NCI-H2196 (cell line): ENCODE data around the gene GRIN1.

Experiments used
- DNase-seq: peaks from one replicate; lab custom pipeline; 2025; ENCODE audit not compliant: unreplicated experiment; lab: John Stamatoyannopoulos, UW

Gene GRIN1

DNA sequence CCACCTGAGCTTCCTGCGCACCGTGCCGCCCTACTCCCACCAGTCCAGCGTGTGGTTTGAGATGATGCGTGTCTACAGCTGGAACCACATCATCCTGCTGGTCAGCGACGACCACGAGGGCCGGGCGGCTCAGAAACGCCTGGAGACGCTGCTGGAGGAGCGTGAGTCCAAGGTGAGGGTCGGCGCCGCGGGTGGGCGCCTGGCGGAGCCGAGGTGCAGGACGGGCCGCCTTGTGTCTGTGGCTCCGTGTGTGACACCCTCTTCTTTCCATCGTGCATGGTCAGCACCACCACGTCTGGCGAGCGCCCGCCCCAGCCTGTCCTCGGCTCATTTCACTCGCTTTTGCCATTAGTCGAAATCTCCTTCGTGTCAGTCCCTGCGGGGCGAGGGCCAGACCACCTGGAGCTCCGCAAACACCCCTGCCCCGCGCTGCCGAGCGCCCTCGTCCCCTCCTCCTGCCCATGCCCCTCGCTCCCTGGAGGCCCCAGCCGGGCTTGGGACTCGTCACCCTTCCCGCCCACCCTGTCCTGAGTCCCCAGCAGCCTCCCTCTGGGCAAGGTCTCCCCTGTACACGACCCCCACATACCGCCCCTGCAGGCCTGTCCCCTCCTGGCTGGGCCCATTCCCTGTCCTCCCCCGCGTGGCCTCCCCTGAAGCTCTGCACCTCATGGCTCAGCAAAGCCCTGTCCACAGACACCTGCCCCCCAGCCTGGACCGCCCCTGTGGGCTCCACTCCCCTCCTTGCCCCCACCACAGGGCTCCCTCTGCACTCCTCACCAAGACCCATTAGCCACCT is 7.0 kb downstream of the GRIN1 start:
- no peak for DNase-seq

DNA sequence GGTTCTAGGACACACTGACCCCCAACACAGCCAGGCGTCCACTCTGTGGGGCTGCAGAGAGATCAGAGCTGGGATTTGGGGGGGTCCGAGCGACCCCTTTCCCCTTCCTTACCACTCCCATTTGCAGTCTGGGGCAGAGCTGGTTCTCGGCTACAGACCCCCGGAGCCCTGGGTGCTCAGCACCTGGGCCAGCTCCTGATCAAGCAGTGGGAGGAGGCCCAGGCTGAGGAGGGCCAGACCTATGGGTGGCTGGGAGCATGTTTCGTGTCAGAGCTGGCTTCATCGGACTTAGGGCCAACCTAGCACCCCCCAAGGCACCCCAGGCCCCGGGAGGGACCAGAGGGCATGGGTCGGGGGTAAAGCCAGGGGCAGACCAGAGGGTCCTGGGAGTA is 7.6 kb downstream of the GRIN1 start:
- no peak for DNase-seq

DNA sequence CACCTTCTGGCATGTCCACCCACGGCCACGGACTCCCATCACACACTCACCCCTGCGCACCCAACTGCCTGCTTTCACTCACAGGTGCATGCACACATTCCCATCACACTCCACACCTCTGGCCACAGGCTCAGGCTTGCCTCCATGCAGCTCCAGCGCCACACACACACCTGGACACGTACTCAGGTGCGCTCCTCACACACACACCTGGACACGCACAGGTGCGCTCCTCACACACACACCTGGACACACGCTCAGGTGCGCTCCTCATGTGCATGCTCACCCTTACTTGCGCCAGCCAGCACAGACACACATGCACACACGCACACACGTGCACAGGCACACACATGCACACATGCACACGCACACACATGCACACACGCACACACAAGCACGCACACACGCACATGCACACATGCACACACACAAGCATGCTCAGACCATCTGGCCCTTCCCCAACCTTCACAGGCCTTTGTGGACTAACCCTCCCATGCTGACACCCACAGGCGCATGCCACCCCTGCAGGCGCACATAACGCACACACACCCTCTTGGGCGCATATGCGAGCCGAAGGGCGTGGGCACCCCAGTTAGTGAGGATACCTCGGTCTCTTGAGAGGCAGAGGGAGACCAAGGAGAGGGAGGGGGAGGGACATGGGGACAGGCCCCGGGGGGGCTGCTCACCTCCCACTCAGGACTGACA is 8.3 kb downstream of the GRIN1 start:
- DNase-seq = no peak

DNA sequence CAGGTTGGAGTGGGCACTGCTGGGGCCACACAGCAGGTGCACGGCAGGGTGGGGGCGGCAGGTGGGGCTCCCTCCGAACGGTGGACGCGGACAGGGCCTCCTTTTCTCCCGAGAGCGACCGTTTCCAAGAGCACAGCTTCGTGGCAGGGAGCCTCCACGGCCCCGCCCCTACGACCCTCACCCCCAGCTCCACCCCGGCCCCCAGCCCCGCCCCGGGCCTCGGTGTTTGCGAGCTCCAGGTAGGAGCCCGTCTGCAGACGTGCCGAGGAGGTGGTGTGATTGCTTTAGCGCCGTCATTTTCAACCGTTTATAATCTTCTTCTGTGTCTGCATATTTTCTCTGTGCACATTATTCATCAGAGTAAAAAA is 8.8 kb downstream of the GRIN1 start:
- no peak for DNase-seq

DNA sequence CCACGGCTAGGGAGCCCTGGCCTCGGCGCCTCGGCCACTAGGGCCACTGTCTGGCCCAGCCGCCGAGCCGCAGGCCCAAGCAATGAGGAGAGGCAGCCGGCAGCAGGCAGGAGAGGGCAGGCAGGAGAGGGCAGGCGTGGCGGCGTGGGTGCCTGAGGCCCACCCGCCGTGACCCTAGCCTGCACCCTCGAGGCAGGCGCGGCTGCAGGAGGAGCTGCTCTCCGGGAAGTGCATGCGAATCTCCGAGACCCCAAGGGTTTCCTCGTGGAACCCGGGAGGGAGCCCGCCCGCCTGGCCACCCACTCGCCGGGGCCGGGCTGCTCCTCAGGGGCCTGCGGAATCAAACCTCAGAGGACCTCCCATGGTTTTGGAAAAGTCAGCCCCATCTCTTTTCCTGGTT is 9.3 kb downstream of the GRIN1 start:
- no peak for DNase-seq

DNA sequence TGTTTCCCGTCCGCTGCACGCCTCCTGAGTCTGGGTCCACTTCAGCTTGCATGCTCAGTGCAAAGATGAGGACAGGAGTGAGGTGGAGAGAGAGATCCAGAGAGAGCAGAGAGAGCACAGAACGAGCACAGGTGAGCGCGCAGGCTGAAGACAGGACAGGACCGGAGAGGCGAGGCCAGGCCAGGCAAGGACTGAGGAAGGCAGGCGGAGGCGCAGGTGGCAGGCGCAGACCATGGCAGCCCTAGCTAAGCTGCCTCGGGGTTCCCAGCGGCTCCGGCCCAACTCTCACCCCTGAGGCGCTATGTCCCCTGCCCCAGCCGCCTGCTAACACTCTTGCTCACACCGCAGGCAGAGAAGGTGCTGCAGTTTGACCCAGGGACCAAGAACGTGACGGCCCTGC is 9.7 kb downstream of the GRIN1 start:
- no peak for DNase-seq

DNA sequence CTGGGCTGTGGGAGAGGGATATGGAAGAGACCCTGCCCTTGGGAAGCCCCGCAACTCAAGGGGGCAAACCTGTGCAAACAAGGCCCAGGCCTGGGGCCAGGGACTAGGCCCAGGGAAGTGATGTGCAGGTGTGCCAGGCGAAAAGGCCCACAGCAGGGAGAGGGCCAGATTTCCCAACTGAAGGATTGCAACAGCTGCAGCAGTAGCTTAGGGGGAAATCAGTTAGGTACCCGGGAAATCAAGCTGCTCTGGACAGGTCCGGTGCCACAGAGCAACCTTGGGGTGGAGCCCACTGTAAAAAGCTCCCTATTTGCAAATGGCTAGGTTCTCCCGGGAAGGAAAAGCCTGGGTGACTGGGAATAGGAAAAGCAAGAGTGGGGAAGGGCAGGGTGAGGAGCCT is 10.4 kb downstream of the GRIN1 start:
- no peak for DNase-seq

DNA sequence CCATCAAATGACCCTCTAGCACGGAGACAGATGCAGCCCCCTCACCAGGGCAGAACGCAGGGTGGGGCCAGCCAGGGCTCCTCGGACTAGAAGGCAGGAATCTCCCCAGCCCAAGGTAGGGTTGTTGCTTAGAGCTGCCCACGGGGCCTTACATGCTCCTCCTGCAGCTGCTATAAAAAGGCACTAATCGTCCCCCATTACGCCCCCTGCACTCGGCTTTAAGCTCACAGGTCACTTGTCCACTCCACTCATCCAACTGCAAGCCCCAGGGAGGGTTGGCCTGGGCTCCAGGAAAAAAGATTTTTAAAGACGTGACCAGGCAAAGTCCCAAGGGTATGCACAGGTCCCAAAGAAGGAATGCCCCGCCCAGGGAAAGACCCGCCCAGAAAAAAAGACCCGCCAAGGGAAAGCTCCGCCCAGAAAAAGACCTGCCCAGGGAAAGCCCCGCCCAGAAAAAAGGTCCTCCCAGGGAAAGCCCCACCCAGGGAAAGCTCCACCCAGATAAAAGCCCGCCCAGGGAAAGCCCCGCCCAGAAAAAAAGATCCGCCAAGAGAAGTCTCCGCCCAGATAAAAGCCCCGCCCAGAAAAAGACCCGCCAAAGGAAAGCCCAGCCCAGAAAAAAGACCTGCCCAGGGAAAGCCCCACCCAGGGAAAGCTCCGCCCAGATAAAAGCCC is 11.1 kb downstream of the GRIN1 start:
- DNase-seq = no peak

DNA sequence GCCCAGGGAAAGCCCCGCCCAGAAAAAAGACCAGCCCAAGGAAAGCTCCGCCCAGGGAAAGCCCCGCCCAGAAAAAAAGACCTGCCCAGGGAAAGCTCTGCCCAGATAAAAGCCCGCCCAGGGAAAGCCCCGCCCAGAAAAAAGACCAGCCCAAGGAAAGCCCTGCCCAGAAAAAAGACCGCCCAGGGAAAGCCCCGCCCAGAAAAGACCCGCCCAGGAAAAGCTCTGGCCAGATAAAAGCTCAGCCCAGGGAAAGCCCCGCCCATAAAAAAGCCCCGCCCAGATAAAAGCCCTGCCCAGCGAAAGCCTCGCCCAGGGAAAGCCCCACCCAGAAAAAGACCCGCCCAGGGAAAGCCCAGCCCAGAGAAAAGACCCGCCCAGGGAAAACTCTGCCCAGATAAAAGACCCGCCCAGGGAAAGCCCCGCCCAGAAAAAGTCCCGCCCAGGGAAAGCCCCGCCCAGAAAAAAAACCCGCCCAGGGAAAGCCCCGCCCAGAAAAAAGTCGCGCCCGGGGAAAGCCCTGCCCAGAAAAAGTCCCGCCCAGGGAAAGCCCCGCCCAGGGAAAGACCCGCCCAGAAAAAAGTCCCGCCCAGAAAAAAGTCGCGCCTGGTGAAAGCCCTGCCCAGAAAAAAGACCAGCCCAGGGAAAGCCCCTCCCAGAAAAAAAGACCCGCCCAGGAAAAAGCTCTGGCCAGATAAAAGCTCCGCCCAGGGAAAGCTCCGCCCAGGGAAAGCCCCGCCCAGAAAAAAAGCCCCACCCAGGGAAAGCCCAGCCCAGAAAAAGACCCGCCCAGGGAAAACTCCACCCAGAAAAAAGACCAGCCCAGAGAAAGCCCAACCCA is 11.9 kb downstream of the GRIN1 start:
- peak; percentile 81 for DNase-seq

DNA sequence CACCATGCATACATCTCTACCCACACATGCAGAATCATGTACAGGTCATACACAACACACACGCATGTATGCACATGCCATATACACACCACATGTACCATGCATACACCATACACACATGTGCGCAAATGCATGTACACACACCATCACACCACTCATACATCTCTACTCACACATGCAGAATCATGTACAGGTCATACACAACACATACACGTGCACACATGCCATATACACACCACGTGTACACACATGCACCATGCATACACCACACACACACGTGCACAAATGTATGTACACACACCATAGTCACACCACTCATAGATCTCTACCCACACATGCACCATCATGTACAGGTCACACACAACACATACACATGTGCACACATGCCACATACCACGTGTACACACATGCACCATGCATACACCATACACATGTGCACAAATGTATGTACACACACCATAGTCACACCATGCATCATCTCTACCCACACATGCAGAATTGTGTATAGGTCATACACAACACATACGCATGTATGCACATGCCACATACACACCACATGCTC is 14.0 kb downstream of the GRIN1 start:
- DNase-seq = no peak

DNA sequence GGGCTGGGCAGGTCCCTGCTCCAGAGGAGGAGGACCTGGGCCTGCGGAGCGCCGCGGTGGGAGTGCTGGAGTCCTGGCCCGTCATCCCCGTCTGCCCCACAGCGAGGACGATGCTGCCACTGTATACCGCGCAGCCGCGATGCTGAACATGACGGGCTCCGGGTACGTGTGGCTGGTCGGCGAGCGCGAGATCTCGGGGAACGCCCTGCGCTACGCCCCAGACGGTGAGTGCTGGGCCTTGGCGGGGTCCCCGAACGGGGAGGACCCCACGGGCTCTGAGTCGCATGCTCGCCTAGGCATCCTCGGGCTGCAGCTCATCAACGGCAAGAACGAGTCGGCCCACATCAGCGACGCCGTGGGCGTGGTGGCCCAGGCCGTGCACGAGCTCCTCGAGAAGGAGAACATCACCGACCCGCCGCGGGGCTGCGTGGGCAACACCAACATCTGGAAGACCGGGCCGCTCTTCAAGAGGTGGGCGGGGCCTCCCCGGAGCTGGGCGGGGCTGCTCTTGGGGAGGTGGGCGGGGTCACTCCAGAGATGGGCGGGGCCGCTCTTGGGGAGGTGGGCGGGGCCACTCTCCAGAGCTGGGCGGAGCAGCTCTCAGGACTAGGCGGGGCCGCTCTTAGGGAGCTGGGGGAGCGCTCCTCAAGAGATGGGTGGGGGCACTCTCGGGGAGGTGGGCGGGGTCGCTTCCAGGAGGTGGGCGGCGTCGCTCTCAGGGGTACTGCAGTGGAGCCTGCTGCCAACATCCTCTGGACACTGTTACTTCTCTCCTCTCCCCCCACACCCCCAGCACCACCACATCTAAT is 17.8 kb downstream of the GRIN1 start:
- no peak for DNase-seq

DNA sequence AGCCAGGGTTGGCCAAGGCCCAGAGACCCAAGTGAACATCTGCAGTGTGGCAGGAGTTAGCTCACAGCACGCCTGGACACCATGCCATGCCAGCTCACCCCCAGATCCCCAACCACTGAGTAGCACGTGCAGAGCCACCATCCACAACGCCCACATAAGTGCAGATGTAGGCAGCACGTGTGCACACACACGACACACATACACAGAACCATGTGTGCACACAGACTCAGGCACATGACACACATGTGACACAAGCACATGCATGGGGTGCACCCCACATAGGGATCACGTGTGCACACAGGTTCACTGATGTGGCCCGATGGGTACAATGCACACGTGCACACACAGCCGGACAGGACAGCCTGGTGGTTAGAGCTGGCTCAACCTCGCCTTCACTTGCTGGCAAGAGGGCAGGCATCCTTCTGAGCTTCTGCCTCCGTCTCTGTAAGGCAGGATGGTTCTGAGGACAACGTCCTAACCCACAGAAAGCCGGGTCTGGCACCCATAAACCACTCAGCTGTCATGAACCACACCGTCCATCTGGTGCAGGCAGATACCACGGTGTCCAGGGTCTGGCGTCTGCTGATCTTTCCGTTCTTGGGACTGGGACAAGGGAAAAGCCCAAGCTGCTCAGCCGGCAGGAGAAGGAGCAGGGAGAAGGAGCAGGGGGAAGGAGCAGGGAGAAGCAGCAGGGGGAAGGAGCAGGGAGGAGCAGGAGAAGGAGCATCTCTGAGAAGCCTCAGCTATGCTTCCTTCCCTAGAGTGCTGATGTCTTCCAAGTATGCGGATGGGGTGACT is 18.9 kb downstream of the GRIN1 start:
- DNase-seq = no peak

DNA sequence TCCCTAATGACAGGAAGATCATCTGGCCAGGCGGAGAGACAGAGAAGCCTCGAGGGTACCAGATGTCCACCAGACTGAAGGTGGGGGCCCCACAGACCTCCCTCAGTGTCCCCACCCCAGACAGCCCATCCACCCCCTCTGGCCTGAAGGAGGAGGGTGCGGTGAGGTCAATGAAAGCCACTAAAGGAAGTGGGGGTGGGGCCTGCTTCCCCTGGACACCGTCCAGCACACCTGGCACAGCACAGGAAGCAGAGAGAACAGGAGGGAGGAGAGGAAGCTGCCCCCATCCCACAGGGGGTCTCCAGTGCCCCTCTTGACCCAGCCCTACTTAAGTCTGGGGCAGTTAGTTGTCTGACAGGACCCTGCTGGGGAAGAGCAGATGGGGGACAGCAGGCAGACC is 19.7 kb downstream of the GRIN1 start:
- DNase-seq = peak; percentile 29

DNA sequence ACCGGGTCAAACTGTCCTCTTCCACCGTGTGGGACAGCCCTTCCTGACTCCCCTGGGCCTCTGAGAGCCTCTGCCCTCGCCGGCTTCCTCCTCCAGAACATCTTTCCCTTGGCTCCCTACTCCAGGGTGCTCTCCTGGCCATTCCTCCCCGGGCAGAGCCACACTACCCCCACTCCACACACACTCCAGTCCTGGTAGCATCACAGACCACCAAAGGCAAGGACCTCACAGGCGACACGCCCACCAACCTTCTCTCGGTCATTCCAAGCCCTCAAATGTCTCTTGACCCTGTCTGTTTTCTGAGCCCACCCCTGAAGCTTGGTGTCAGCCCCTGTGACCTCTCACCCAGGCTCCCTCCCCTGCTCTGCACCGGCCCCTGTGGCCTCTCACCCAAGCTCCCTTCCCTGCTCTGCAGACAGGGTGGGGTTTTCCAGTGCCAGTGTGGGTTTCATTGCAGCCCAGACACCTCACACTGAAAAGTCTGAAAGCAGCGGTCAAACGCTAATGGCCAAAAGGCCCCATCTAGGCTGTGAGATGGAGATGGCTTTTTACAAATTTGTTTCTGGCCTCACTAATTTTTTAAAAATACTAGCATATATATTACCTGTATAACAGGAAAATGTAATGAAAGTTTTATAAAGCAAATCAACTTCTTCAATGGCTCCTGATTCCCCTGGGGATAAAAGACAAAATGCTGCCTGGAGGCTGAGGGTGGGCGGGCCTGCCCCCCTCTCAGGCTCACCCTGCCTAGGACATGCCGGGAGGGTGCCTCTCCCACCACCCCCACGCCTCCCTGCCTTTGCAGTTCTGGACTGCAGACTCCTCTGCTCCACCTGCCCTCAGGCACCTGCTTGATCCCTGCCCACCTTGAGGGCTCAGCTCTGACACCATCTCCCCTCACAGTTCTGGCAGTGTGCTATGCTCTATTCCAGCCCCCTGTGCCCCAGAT is 20.4 kb downstream of the GRIN1 start:
- DNase-seq = no peak

DNA sequence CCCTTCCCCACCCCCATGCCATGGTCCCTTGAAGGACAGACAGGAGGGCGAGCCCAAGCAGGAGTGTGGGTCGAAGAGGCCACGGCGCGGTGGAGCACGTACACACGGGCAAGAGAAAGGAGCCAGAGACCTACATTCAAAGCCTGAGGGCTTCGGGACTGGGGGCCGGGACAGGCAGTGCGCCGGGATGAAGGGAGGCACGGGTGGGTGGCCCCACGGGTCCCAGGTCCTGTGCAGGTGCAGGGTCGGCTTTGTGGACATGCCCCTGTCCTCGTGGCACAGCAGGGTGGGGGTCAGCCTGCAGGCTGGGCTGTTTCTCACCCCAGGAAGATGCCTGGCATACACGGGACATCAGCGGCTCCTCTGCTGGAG is 21.1 kb downstream of the GRIN1 start:
- DNase-seq = no peak

DNA sequence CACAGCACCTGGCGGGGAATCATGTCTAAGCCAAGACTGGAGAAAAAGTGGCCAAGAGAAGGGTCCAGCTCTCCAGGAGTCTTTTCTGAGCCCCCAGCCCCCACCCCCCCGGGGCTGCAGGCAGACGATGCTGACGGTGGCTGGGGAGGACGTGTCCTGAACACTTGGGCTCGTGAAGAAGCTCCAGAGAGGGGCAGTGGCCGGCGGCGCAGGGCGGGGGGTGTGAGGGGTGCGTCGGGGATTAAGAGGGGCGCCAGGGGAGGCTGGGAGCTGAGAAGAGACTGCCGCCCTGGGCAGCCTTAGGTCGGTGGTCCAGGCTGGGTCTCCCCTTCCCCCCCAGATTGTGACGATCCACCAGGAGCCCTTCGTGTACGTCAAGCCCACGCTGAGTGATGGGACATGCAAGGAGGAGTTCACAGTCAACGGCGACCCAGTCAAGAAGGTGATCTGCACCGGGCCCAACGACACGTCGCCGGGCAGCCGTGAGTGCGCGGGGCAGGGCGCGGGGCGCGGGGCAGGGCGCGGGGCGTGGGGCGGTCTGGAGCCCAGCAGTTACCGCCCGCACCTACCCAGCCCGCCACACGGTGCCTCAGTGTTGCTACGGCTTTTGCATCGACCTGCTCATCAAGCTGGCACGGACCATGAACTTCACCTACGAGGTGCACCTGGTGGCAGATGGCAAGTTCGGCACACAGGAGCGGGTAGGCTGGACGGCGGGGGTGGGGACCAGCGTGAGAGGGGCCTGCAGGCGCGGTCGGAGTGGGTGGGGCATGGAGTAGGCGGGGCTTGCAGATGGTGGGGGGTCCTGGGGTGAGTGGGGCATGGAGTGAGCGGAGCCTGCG is 22.0 kb downstream of the GRIN1 start:
- no peak for DNase-seq
